Measurements from ENCODE around the gene SHMT2.

The SHMT2 gene

GRCh38 chr12:57242691-57243454, 13.4 kb downstream of the SHMT2 start:
- no peaks in the 10 kb centered on the region for H3K36me3 ChIP-seq (ENCODE audit: insufficient read depth, low read length)
- H3K4me1 ChIP-seq (ENCODE audit: insufficient read depth, low read length), result peaks cover 21% of the 10 kb centered on the region
- under 1% methylated on average over 45 of the region's 45 CpGs for WGBS
- peaks cover 59% of the 10 kb centered on the region for H3K27me3 ChIP-seq (ENCODE audit: insufficient read depth, low read length)
- peak overlapping the region; percentile 57; the same call in 1 of the 2 replicates for H3K27ac ChIP-seq (ENCODE audit: low read depth, low read length)
- peak overlapping the region; percentile 64 for H3K4me3 ChIP-seq (ENCODE audit: low read length)
- no peaks in the 10 kb centered on the region for H3K9me3 ChIP-seq (ENCODE audit: insufficient read depth, low read depth, low read length)
- H3K9ac ChIP-seq (ENCODE audit: low read depth, low read length), result no peak overlapping the region

- H3K36me3 ChIP-seq (ENCODE audit: insufficient read depth, low read length), result no peaks in the 10 kb centered on the region
- peaks cover 22% of the 10 kb centered on the region for H3K4me1 ChIP-seq (ENCODE audit: insufficient read depth, low read length)
- H3K27me3 ChIP-seq (ENCODE audit: insufficient read depth, low read length), result peaks cover 50% of the 10 kb centered on the region
- no peaks in the 10 kb centered on the region for H3K9me3 ChIP-seq (ENCODE audit: insufficient read depth, low read depth, low read length)
- H3K9ac ChIP-seq (ENCODE audit: low read depth, low read length), result no peak overlapping the region
- 20% methylated on average over 40 of the region's 41 CpGs for WGBS
- H3K27ac ChIP-seq (ENCODE audit: low read depth, low read length), result peak overlapping the region; percentile 41; the same call in 1 of the 2 replicates
- H3K4me3 ChIP-seq (ENCODE audit: low read length), result peak overlapping the region; percentile 64
These were observed 14.2 kb downstream of the SHMT2 start for GRCh38 chr12:57243521-57244311.

DNA sequence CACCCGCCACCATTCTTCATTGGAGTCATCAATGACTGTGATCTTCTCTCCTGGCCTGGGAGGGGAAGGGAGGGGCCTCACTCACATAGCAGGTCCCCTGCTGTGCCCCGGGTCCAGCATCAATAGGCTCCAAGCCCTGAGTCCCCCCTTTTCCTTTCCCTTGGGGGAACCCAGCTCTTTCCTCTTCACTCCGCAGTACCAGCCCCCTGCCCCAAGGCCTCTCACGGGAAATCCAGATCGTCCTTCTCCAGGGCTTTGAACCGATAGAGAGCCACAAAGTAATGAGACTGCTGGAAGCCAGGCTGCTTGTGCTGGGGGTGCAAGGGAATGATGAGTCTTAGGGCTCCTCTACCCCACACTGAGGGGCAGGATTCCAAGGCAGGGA, 14.8 kb downstream of the SHMT2 start:
- 81% methylated on average over 6 of the region's 6 CpGs for WGBS
- H3K36me3 ChIP-seq (ENCODE audit: insufficient read depth, low read length), result no peaks in the 10 kb centered on the region
- H3K4me3 ChIP-seq (ENCODE audit: low read length), result no peak overlapping the region
- H3K27me3 ChIP-seq (ENCODE audit: insufficient read depth, low read length), result peaks cover 44% of the 10 kb centered on the region
- H3K27ac ChIP-seq (ENCODE audit: low read depth, low read length), result no peak overlapping the region
- H3K9ac ChIP-seq (ENCODE audit: low read depth, low read length), result no peak overlapping the region
- peaks cover 26% of the 10 kb centered on the region for H3K4me1 ChIP-seq (ENCODE audit: insufficient read depth, low read length)
- no peaks in the 10 kb centered on the region for H3K9me3 ChIP-seq (ENCODE audit: insufficient read depth, low read depth, low read length)

GRCh38 chr12:57247041-57247440, 17.5 kb downstream of the SHMT2 start:
- WGBS, result 31% methylated on average over 1 of the region's 1 CpG
- Histone ChIP-seq H3K4me1 (ENCODE audit: insufficient read depth, low read length) (peaks cover 24% of the 10 kb centered on the region), H3K9ac (ENCODE audit: low read depth, low read length) (no peak overlapping the region), H3K36me3 (ENCODE audit: insufficient read depth, low read length) (no peaks in the 10 kb centered on the region), H3K9me3 (ENCODE audit: insufficient read depth, low read depth, low read length) (no peaks in the 10 kb centered on the region), H3K27me3 (ENCODE audit: insufficient read depth, low read length) (peaks cover 17% of the 10 kb centered on the region), H3K4me3 (ENCODE audit: low read length) (no peak overlapping the region; the same call in 1 of the 2 replicates), H3K27ac (ENCODE audit: low read depth, low read length) (0 out of 2 replicates have a peak overlapping the region, but pooled peaks have one; percentile 23)

GRCh38 chr12:57248934-57249742, 19.6 kb downstream of the SHMT2 start:
- no peaks in the 10 kb centered on the region for H3K36me3 ChIP-seq (ENCODE audit: insufficient read depth, low read length)
- H3K9me3 ChIP-seq (ENCODE audit: insufficient read depth, low read depth, low read length), result no peaks in the 10 kb centered on the region
- 87% methylated on average over 6 of the region's 7 CpGs for WGBS
- no peak overlapping the region for H3K4me3 ChIP-seq (ENCODE audit: low read length)
- H3K9ac ChIP-seq (ENCODE audit: low read depth, low read length), result no peak overlapping the region
- H3K4me1 ChIP-seq (ENCODE audit: insufficient read depth, low read length), result peaks cover 24% of the 10 kb centered on the region
- peaks cover 4% of the 10 kb centered on the region for H3K27me3 ChIP-seq (ENCODE audit: insufficient read depth, low read length)
- no peak overlapping the region for H3K27ac ChIP-seq (ENCODE audit: low read depth, low read length)

DNA sequence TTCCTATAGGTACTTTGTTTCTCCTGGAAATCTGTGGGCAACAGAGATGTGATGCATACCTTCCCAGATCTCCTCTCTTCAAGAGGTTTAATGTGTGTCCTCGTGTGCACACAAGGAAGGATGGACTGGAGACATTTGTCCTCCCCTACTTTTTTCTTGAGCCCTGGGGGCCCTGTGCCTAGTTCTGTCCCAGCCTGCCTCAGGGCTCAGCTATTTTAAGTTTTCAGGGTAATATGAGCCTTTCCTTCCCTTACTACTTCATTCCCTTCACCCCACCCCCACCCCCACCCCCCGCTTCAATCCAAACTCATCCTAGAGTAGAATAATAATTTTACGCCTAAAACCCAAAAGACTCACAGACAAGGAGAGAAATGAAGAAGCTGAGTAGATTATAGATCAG, 21.0 kb downstream of the SHMT2 start:
- Histone ChIP-seq H3K9me3 (ENCODE audit: insufficient read depth, low read depth, low read length) (no peaks in the 10 kb centered on the region), H3K27ac (ENCODE audit: low read depth, low read length) (no peak overlapping the region), H3K36me3 (ENCODE audit: insufficient read depth, low read length) (peaks cover 4% of the 10 kb centered on the region; the same call in 1 of the 2 replicates), H3K4me3 (ENCODE audit: low read length) (no peak overlapping the region), H3K27me3 (ENCODE audit: insufficient read depth, low read length) (no peaks in the 10 kb centered on the region), H3K4me1 (ENCODE audit: insufficient read depth, low read length) (peaks cover 24% of the 10 kb centered on the region), H3K9ac (ENCODE audit: low read depth, low read length) (no peak overlapping the region)
- 86% methylated on average over 1 of the region's 3 CpGs for WGBS

DNA sequence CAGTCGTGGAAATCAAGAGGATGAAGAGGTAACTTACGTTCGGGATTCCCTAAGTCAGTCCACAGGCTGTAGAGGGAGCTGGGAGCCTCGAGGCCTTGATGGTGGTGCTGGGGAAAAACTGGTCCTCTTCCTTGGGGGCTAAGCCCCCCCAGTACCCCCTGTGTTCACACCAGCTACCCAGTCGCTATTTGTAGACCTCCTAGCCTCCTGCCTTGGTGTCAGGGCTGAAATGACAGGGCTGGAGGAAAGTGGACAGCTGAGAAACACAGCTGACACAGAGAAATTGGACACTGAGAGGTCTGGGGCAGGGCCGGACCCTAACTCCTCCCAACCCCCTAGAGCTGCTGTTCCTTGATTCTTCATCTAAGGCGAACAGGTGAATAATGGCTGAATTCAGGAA, 21.4 kb downstream of the SHMT2 start, which contains the start of gene STAC3:
TSS of gene STAC3 (minus strand) at position 232 of the 400 bp plus-strand sequence. CDS start 1,551 bp downstream, outside the sequence.
- no peak within 1 kb of the TSS for H3K9ac ChIP-seq (ENCODE audit: low read depth, low read length)
- H3K9me3 ChIP-seq (ENCODE audit: insufficient read depth, low read depth, low read length), result no peaks in the 10 kb centered on the region
- no peak within 1 kb of the TSS for H3K4me3 ChIP-seq (ENCODE audit: low read length)
- H3K4me1 ChIP-seq (ENCODE audit: insufficient read depth, low read length), result peaks cover 24% of the 10 kb centered on the region
- no peaks in the 10 kb centered on the region for H3K27me3 ChIP-seq (ENCODE audit: insufficient read depth, low read length)
- WGBS, result 74% methylated on average over 6 of the region's 7 CpGs
- H3K27ac ChIP-seq (ENCODE audit: low read depth, low read length), result no peak within 1 kb of the TSS
- H3K36me3 ChIP-seq (ENCODE audit: insufficient read depth, low read length), result peaks cover 8% of the 10 kb centered on the region

DNA sequence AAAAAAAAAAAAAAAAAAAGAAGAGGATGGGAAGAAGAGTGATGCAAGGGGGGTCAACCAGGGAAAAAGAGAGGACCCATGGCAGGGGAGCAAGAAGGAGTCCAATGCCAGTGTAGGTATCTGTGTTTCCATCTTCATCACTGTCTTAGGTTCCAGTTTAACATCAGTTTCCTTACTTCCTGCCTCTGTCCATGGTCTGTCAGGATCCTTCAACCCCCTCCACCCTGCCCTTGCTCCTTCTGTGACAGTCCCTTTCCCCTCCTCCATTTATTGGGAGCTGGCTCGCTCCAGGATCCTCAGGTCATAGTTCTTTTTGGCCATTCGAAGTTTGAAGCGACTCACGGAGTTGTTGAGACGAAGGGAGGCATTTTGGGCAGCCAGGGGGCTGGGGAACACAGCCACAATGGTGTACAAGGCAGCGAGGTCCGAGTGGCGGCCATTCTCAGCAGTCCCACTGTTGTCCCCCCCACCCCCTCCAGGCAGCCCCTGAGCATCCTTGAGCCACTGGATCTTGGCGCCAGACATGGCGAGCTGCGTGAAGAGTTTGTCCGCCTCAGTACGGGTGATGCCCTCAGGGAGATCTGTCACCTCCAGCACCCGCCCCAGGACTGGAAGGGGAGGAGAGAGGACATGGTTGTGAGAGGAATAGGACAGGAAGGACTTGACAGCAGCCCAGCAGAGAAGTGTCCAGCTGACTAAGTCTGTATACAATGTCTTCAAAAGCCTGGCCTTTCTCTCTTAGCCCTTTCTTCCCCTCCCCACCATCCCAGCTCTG, 25.2 kb downstream of the SHMT2 start:
- Histone ChIP-seq H3K9ac (ENCODE audit: low read depth, low read length) (no peak overlapping the region), H3K27ac (ENCODE audit: low read depth, low read length) (no peak overlapping the region), H3K9me3 (ENCODE audit: insufficient read depth, low read depth, low read length) (no peaks in the 10 kb centered on the region), H3K4me3 (ENCODE audit: low read length) (no peak overlapping the region), H3K27me3 (ENCODE audit: insufficient read depth, low read length) (no peaks in the 10 kb centered on the region), H3K4me1 (ENCODE audit: insufficient read depth, low read length) (peaks cover 5% of the 10 kb centered on the region), H3K36me3 (ENCODE audit: insufficient read depth, low read length) (peaks cover 36% of the 10 kb centered on the region)
- WGBS, result 92% methylated on average over 14 of the region's 14 CpGs

DNA sequence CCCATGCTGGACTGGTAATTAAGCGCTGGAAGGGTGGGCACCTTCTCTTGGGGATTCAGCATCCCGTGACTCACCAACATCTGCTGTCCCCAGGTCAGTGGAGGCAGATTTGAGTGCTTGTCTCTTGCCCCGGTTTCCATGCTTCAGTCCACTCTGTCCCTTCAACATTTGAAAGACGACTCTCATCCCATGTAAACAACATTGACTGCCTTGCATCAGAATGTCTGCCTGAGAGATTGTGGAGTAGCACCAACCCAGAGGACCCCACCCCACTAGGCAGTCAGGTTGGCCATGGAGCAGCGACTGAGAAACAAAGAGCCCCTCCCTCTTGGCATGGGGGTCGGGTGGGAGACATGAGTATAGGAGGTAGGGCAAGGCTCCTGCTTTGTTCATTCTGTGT, 26.4 kb downstream of the SHMT2 start:
- WGBS, result 84% methylated on average over 6 of the region's 6 CpGs
- Histone ChIP-seq H3K9me3 (ENCODE audit: insufficient read depth, low read depth, low read length) (no peaks in the 10 kb centered on the region), H3K36me3 (ENCODE audit: insufficient read depth, low read length) (peaks cover 36% of the 10 kb centered on the region), H3K27ac (ENCODE audit: low read depth, low read length) (no peak overlapping the region), H3K27me3 (ENCODE audit: insufficient read depth, low read length) (no peaks in the 10 kb centered on the region), H3K4me1 (ENCODE audit: insufficient read depth, low read length) (peaks cover 5% of the 10 kb centered on the region; the same call in 1 of the 2 replicates), H3K9ac (ENCODE audit: low read depth, low read length) (no peak overlapping the region), H3K4me3 (ENCODE audit: low read length) (no peak overlapping the region)

Measured in HUES64 (cell line).